Measurements from ENCODE around the gene MIB1.

MIB1 gene

DNA sequence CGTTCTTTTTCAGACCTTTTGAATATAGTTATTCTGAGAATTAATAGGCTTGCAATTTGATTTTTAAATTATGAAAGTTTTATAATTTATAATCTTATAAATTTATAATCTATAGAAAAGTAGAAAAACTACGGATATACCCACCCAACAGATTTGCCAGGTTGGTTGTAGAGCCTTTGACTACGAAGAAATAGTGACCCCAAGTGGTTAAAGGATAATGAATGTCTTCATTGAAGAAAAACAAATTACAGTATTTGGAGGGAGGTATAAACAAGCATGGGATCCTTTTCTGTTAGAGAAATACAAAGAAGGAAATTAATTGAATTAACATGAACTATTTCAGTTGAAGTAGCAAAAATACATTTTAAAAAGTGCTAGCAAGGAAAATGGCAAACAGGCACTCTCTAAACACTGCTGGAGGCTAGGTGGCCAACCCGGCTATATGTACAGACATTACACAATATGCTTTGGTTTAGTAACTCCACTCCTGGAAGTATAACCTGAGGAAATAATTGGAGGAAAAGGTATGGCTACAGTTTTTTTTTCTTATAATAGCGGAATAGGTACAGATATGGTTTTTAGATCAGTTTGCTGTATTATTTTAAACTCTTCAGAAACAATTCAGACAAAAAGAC, 110.9 kb downstream of the MIB1 start:
- no peaks in the 10 kb centered on the region for H3K9me3 ChIP-seq (ENCODE audit: low read length)
- no peak overlapping the region for H3K4me2 ChIP-seq (ENCODE audit: low read length)
- no peak overlapping the region for H3K9ac ChIP-seq (ENCODE audit: low read length)
- H3K27me3 ChIP-seq (ENCODE audit: insufficient read depth, low read length) = no peaks in the 10 kb centered on the region
- TF ChIP-seq, protein P1, sequence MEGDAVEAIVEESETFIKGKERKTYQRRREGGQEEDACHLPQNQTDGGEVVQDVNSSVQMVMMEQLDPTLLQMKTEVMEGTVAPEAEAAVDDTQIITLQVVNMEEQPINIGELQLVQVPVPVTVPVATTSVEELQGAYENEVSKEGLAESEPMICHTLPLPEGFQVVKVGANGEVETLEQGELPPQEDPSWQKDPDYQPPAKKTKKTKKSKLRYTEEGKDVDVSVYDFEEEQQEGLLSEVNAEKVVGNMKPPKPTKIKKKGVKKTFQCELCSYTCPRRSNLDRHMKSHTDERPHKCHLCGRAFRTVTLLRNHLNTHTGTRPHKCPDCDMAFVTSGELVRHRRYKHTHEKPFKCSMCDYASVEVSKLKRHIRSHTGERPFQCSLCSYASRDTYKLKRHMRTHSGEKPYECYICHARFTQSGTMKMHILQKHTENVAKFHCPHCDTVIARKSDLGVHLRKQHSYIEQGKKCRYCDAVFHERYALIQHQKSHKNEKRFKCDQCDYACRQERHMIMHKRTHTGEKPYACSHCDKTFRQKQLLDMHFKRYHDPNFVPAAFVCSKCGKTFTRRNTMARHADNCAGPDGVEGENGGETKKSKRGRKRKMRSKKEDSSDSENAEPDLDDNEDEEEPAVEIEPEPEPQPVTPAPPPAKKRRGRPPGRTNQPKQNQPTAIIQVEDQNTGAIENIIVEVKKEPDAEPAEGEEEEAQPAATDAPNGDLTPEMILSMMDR (IDR thresholded peaks at IDR 0.05; ENCODE audit: low read length) = peak; percentile 41
- TF ChIP-seq EZH2 (IDR thresholded peaks at IDR 0.05; ENCODE audit: borderline replicate concordance, low read length) = no peak
- no peaks in the 10 kb centered on the region for H3K79me2 ChIP-seq (ENCODE audit: insufficient read depth, low read length)
- H3K36me3 ChIP-seq (ENCODE audit: insufficient read depth, low read length) = peaks cover 21% of the 10 kb centered on the region
- H2AFZ ChIP-seq (ENCODE audit: low read length) = no peak overlapping the region
- H4K20me1 ChIP-seq (ENCODE audit: insufficient read depth, low read length) = no peaks in the 10 kb centered on the region
- H3K9me2 ChIP-seq (ENCODE audit: low read depth, low read length) = no peaks in the 10 kb centered on the region
- peaks cover 20% of the 10 kb centered on the region for H3K4me1 ChIP-seq (ENCODE audit: insufficient read depth, low read length, severe bottlenecking)
- no peak overlapping the region for H3K4me3 ChIP-seq (ENCODE audit: low read depth, low read length, poor library complexity, severe bottlenecking)
- no peak overlapping the region for H3K27ac ChIP-seq (ENCODE audit: low read depth, low read length, poor library complexity, severe bottlenecking)
- H3F3A ChIP-seq (ENCODE audit: insufficient read depth, low read length) = peaks cover 5% of the 10 kb centered on the region; the same call in 1 of the 2 replicates

DNA sequence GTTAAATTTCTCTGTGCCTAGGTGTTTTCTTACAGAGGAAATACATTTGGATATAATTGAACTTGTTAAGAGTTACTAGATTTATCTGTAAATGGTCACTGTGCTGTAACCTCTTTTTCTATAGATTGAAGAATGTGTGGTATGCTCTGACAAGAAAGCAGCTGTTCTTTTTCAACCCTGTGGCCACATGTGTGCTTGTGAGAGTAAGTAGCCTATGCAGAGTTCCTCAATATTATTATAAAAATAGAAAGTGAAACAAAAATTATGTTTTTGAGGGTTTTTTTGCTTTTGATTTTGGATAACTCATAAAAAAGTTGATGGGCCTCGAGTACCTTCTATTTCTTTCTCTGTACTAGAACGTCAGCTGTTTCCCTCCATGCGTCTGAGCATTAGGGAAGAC, 112.4 kb downstream of the MIB1 start:
- no peaks in the 10 kb centered on the region for H3K9me2 ChIP-seq (ENCODE audit: low read depth, low read length)
- no peaks in the 10 kb centered on the region for H3K27me3 ChIP-seq (ENCODE audit: insufficient read depth, low read length)
- H3K36me3 ChIP-seq (ENCODE audit: insufficient read depth, low read length) = peaks cover 20% of the 10 kb centered on the region
- no peak overlapping the region for H3K9ac ChIP-seq (ENCODE audit: low read length)
- no peak overlapping the region for H3K4me2 ChIP-seq (ENCODE audit: low read length)
- H3K79me2 ChIP-seq (ENCODE audit: insufficient read depth, low read length) = no peaks in the 10 kb centered on the region
- H3F3A ChIP-seq (ENCODE audit: insufficient read depth, low read length) = peaks cover 5% of the 10 kb centered on the region; the same call in 1 of the 2 replicates
- H2AFZ ChIP-seq (ENCODE audit: low read length) = no peak overlapping the region
- H3K27ac ChIP-seq (ENCODE audit: low read depth, low read length, poor library complexity, severe bottlenecking) = no peak overlapping the region
- TF ChIP-seq EZH2 (IDR thresholded peaks at IDR 0.05; ENCODE audit: borderline replicate concordance, low read length) = no peak
- TF ChIP-seq, protein P1 (IDR thresholded peaks at IDR 0.05; ENCODE audit: low read length) = no peak
- H3K9me3 ChIP-seq (ENCODE audit: low read length) = no peaks in the 10 kb centered on the region
- H3K4me1 ChIP-seq (ENCODE audit: insufficient read depth, low read length, severe bottlenecking) = peaks cover 20% of the 10 kb centered on the region
- no peaks in the 10 kb centered on the region for H4K20me1 ChIP-seq (ENCODE audit: insufficient read depth, low read length)
- H3K4me3 ChIP-seq (ENCODE audit: low read depth, low read length, poor library complexity, severe bottlenecking) = no peak overlapping the region

DNA sequence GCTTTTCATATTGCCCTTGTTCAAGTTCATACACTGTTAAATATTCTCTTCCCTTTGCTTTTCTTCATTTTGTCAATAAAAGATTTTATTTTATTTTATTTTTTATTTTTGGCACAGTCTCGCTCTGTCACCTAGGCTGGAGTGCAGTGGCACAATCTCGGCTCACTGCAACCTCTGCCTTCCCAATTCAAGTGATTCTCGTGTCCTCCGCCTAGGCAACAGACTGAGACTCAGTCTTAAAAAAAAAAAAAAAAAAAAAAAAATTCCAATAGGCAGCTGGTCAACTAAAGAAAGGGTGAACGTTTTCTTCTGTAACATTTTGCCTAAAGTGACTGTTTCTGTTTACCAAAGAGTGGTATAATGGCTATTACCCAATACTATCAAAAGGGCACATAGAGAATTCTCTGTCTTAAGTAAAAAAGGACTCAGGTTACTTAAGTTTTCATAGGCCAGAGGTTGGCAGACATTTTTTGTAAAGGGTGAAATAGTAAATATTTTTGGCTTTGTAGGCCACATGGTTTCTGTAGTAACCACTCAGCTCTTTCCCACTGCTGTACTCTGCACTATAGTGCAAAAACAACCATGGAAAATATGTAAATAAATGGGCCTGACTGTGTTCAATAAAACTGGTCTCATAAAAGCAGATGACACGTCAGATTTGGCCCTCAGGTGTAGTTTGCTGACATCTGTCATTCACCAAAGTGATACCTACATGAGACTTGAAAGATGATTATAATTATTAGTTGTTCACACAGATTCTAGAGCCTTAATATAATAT, 113.4 kb downstream of the MIB1 start:
- TF ChIP-seq, protein P1 (IDR thresholded peaks at IDR 0.05; ENCODE audit: low read length) = no peak
- no peak for TF ChIP-seq EZH2 (IDR thresholded peaks at IDR 0.05; ENCODE audit: borderline replicate concordance, low read length)
- H3K4me2 ChIP-seq (ENCODE audit: low read length) = no peak overlapping the region
- no peaks in the 10 kb centered on the region for H3K27me3 ChIP-seq (ENCODE audit: insufficient read depth, low read length)
- peaks cover 27% of the 10 kb centered on the region for H3K36me3 ChIP-seq (ENCODE audit: insufficient read depth, low read length)
- no peak overlapping the region for H2AFZ ChIP-seq (ENCODE audit: low read length)
- H3K9me3 ChIP-seq (ENCODE audit: low read length) = no peaks in the 10 kb centered on the region
- peaks cover 20% of the 10 kb centered on the region for H3K4me1 ChIP-seq (ENCODE audit: insufficient read depth, low read length, severe bottlenecking)
- H3K9me2 ChIP-seq (ENCODE audit: low read depth, low read length) = no peaks in the 10 kb centered on the region
- H3K4me3 ChIP-seq (ENCODE audit: low read depth, low read length, poor library complexity, severe bottlenecking) = no peak overlapping the region
- no peaks in the 10 kb centered on the region for H4K20me1 ChIP-seq (ENCODE audit: insufficient read depth, low read length)
- no peak overlapping the region for H3K27ac ChIP-seq (ENCODE audit: low read depth, low read length, poor library complexity, severe bottlenecking)
- H3K9ac ChIP-seq (ENCODE audit: low read length) = no peak overlapping the region
- no peaks in the 10 kb centered on the region for H3K79me2 ChIP-seq (ENCODE audit: insufficient read depth, low read length)
- peaks cover 5% of the 10 kb centered on the region; the same call in 1 of the 2 replicates for H3F3A ChIP-seq (ENCODE audit: insufficient read depth, low read length)

Measured in OCI-LY1 (cell line).